Fibroblast of peridontal ligament (primary cell): Measurements from ENCODE around the gene PPP1R13B.

Experiments
- DNase-seq: peaks from one replicate; pipeline ENCODE4 v3.0.0-alpha.2; 2010; ENCODE audit errors: extremely low read depth

Gene PPP1R13B

GRCh38 chr14:103685276-103686211 is 161.8 kb downstream of the PPP1R13B start:
- no peak for DNase-seq

DNA sequence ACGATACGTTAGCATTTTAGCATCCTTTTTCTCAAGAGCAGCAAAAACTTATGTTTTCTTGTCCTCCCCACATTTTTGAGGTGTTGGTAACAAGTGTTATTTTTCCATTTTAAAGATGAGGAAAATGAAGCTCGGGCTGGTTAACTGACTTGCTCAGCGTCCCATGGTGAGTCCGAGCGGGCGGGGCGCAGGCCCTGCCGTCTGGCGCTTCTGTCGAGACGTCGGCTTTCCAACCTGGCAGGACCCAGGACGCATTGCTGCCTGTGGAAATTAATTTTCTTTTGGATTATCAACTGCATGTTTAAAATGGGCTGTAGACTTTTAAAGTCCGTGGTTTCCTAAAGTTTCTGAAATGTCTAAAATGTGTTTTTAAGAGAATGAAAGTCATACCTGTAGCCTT is 162.5 kb downstream of the PPP1R13B start:
- no peak for DNase-seq

- DNase-seq = no peak
Measured at GRCh38 chr14:103684471-103684870, 162.9 kb downstream of the PPP1R13B start.
